Astrocyte of the spinal cord (primary cell): ENCODE results near the gene ALDOA.

Source experiments
- DNase-seq: peaks from one replicate; pipeline ENCODE4 v3.0.0; 2011; ENCODE audit warnings: low read depth, low spot score
- H3K4me3 ChIP-seq: 2 replicates; pipeline ENCODE4 v1.5.1; 2011; ENCODE audit warnings: low read depth, mild to moderate bottlenecking, low read length, moderate library complexity
- CTCF ChIP-seq: IDR thresholded peaks from 2 replicates; pipeline ENCODE4 v1.5.1; 2012; ENCODE audit warnings: low read depth, mild to moderate bottlenecking, low read length, inconsistent platforms
- in situ Hi-C: cut with HindIII; loops from 2 replicates; pipeline ENCODE4 v1.10.0; 2017; ENCODE audit warnings: low sequenced_read_pairs

Gene ALDOA

GRCh38 chr16:30116291-30117207, 51.0 kb downstream of the ALDOA start:
- TF ChIP-seq CTCF: no peak
- no peak for DNase-seq
- in situ Hi-C loops: no loop called here
- H3K4me3 ChIP-seq: no peak overlapping the region

GRCh38 chr16:30117768-30118167, 52.2 kb downstream of the ALDOA start:
- in situ Hi-C loops: no loop called here
- H3K4me3 ChIP-seq: no peak overlapping the region
- DNase-seq: no peak
- TF ChIP-seq CTCF: no peak

- in situ Hi-C loops: no loop called here
- TF ChIP-seq CTCF: no peak
- DNase-seq: no peak
- no peak overlapping the region for H3K4me3 ChIP-seq
These were observed 53.9 kb downstream of the ALDOA start for GRCh38 chr16:30119428-30119827.
